Karpas-422 (cell line): ENCODE measurements around the gene CACNA2D3. TPM values are rescaled to one million over a fixed set of nuclear protein-coding genes. Genes with fewer than 3 reads are reported as not detected.

Experiments
- DNase-seq: peaks from one replicate; pipeline ENCODE4 v3.0.0-alpha.2; 2015
- H2AFZ ChIP-seq: fragments of 200-600 bp; sonication (generic); 2 replicates; pipeline ENCODE4 v1.6.1; 2014; ENCODE audit warnings: antibody characterized with exemption, low read length, mixed read lengths
- H3K27ac ChIP-seq: fragments of 200-600 bp; sonication (generic); 2 replicates; pipeline ENCODE4 v1.5.1; 2014; ENCODE audit warnings: mild to moderate bottlenecking, low read length, moderate library complexity
- H3K27me3 ChIP-seq: fragments of 200-600 bp; sonication (generic); 2 replicates; pipeline ENCODE4 v1.6.1; 2014; ENCODE audit warnings: low read length, mixed read lengths
- H3K36me3 ChIP-seq: fragments of 200-600 bp; sonication (generic); 2 replicates; pipeline ENCODE4 v1.6.1; 2014; ENCODE audit warnings: low read length, mixed read lengths; ENCODE audit not compliant: insufficient read depth
- H3K4me1 ChIP-seq: fragments of 200-600 bp; sonication (generic); 2 replicates; pipeline ENCODE4 v1.6.1; 2014; ENCODE audit warnings: mild to moderate bottlenecking, low read length, mixed read lengths
- H3K4me2 ChIP-seq: fragments of 200-600 bp; sonication (generic); 2 replicates; pipeline ENCODE4 v1.6.1; 2014; ENCODE audit warnings: low read length, low read depth, mild to moderate bottlenecking; ENCODE audit not compliant: poor library complexity, severe bottlenecking
- H3K4me3 ChIP-seq: fragments of 200-600 bp; sonication (generic); 2 replicates; pipeline ENCODE4 v1.5.1; 2014; ENCODE audit warnings: mild to moderate bottlenecking, antibody characterized with exemption, low read length, mixed read lengths
- H3K79me2 ChIP-seq: fragments of 200-600 bp; sonication (generic); 2 replicates; pipeline ENCODE4 v1.6.1; 2014; ENCODE audit warnings: mild to moderate bottlenecking, low read length, mixed read lengths
- H3K9ac ChIP-seq: fragments of 200-600 bp; sonication (generic); 2 replicates; pipeline ENCODE4 v1.6.0; 2014; ENCODE audit warnings: low read length
- H3K9me2 ChIP-seq: fragments of 200-600 bp; sonication (generic), shearing (Covaris generic); replicated peaks from 2 replicates; pipeline ENCODE4 v1.6.0; 2014; ENCODE audit warnings: mild to moderate bottlenecking, low read length, moderate library complexity; ENCODE audit not compliant: insufficient read depth
- H3K9me3 ChIP-seq: fragments of 300-700, 200-600 bp; sonication (generic); 2 replicates; pipeline ENCODE4 v1.6.1; 2014; ENCODE audit warnings: low read length, mixed read lengths
- H4K20me1 ChIP-seq: fragments of 200-600 bp; sonication (generic); 2 replicates; pipeline ENCODE4 v1.6.1; 2014; ENCODE audit warnings: mild to moderate bottlenecking, antibody characterized with exemption, low read length, low read depth; ENCODE audit not compliant: insufficient read depth
- total RNA-seq: library from RNA; depleted of rRNA; stranded (reverse); fragments of >200 nt; shearing (Covaris generic); gene quantifications from 2 replicates; pipeline ENCODE4 v1.2.3, GENCODE V29; 2014; ENCODE audit warnings: low replicate concordance

CACNA2D3 gene
- total RNA-seq, 1 experiment from 2014 or later, result not detected

- H3K9ac ChIP-seq, result no peak overlapping the region
- no peaks in the 10 kb centered on the region for H3K27me3 ChIP-seq
- no peak overlapping the region for H3K4me3 ChIP-seq
- no peak overlapping the region for H2AFZ ChIP-seq
- H3K36me3 ChIP-seq, result no peaks in the 10 kb centered on the region
- DNase-seq, result no peak
- no peaks in the 10 kb centered on the region for H4K20me1 ChIP-seq
- no peak overlapping the region for H3K27ac ChIP-seq
- no peaks in the 10 kb centered on the region for H3K4me1 ChIP-seq
- no peaks in the 10 kb centered on the region for H3K79me2 ChIP-seq
- no peaks in the 10 kb centered on the region for H3K9me2 ChIP-seq
- H3K9me3 ChIP-seq, result no peaks in the 10 kb centered on the region
- no peak overlapping the region for H3K4me2 ChIP-seq
Observed at GRCh38 chr3:54818942-54819341, 696.6 kb downstream of the CACNA2D3 start.

GRCh38 chr3:54819946-54820345 lies 697.6 kb downstream of the CACNA2D3 start:
- Histone ChIP-seq H3K36me3 (no peaks in the 10 kb centered on the region), H4K20me1 (no peaks in the 10 kb centered on the region), H3K9me3 (no peaks in the 10 kb centered on the region), H3K4me3 (no peak overlapping the region), H3K4me2 (no peak overlapping the region), H3K4me1 (no peaks in the 10 kb centered on the region), H2AFZ (no peak overlapping the region), H3K27me3 (no peaks in the 10 kb centered on the region), H3K9ac (no peak overlapping the region), H3K27ac (no peak overlapping the region), H3K79me2 (no peaks in the 10 kb centered on the region), H3K9me2 (no peaks in the 10 kb centered on the region)
- no peak for DNase-seq

GRCh38 chr3:54822206-54822605 lies 699.9 kb downstream of the CACNA2D3 start:
- Histone ChIP-seq H3K79me2 (no peaks in the 10 kb centered on the region), H3K9me2 (no peaks in the 10 kb centered on the region), H3K4me1 (no peaks in the 10 kb centered on the region), H3K27me3 (no peaks in the 10 kb centered on the region), H3K4me3 (no peak overlapping the region), H3K9ac (no peak overlapping the region), H3K27ac (no peak overlapping the region), H2AFZ (no peak overlapping the region), H3K9me3 (no peaks in the 10 kb centered on the region), H3K4me2 (no peak overlapping the region), H4K20me1 (no peaks in the 10 kb centered on the region), H3K36me3 (no peaks in the 10 kb centered on the region)
- no peak for DNase-seq

- Histone ChIP-seq H3K27me3 (no peaks in the 10 kb centered on the region), H3K9ac (no peak overlapping the region), H4K20me1 (no peaks in the 10 kb centered on the region), H3K36me3 (no peaks in the 10 kb centered on the region), H3K4me3 (no peak overlapping the region), H3K79me2 (no peaks in the 10 kb centered on the region), H3K27ac (no peak overlapping the region), H3K4me1 (no peaks in the 10 kb centered on the region), H3K4me2 (no peak overlapping the region), H3K9me3 (no peaks in the 10 kb centered on the region), H3K9me2 (no peaks in the 10 kb centered on the region), H2AFZ (no peak overlapping the region)
- no peak for DNase-seq
Observed at GRCh38 chr3:54826251-54826691, 703.9 kb downstream of the CACNA2D3 start.

GRCh38 chr3:54827056-54827687 lies 704.8 kb downstream of the CACNA2D3 start:
- no peaks in the 10 kb centered on the region for H3K36me3 ChIP-seq

GRCh38 chr3:54827776-54828175 lies 705.4 kb downstream of the CACNA2D3 start:
- Histone ChIP-seq H3K27ac (no peak overlapping the region), H3K4me1 (no peaks in the 10 kb centered on the region), H3K9me3 (no peaks in the 10 kb centered on the region), H4K20me1 (no peaks in the 10 kb centered on the region), H3K4me2 (no peak overlapping the region), H3K9me2 (no peaks in the 10 kb centered on the region), H3K27me3 (no peaks in the 10 kb centered on the region), H3K9ac (no peak overlapping the region), H2AFZ (no peak overlapping the region), H3K36me3 (no peaks in the 10 kb centered on the region), H3K79me2 (no peaks in the 10 kb centered on the region), H3K4me3 (no peak overlapping the region)
- DNase-seq, result no peak

More at GRCh38 chr3:54827056-54827687, 704.8 kb downstream of the CACNA2D3 start:
- Histone ChIP-seq H3K4me3 (no peak overlapping the region), H3K79me2 (no peaks in the 10 kb centered on the region), H3K4me1 (no peaks in the 10 kb centered on the region), H3K9me2 (no peaks in the 10 kb centered on the region), H3K27ac (no peak overlapping the region), H3K9ac (no peak overlapping the region), H3K27me3 (no peaks in the 10 kb centered on the region), H4K20me1 (no peaks in the 10 kb centered on the region), H3K4me2 (no peak overlapping the region), H2AFZ (no peak overlapping the region), H3K9me3 (no peaks in the 10 kb centered on the region)
- DNase-seq, result no peak

GRCh38 chr3:54830658-54831057 lies 708.3 kb downstream of the CACNA2D3 start:
- H3K9ac ChIP-seq, result no peak overlapping the region
- no peaks in the 10 kb centered on the region for H3K36me3 ChIP-seq
- no peaks in the 10 kb centered on the region for H3K4me1 ChIP-seq
- no peaks in the 10 kb centered on the region for H3K79me2 ChIP-seq
- no peak overlapping the region for H3K27ac ChIP-seq
- H3K9me3 ChIP-seq, result no peaks in the 10 kb centered on the region
- DNase-seq, result peak; percentile 78
- H2AFZ ChIP-seq, result no peak overlapping the region
- H3K27me3 ChIP-seq, result no peaks in the 10 kb centered on the region
- H3K4me3 ChIP-seq, result no peak overlapping the region
- no peak overlapping the region for H3K4me2 ChIP-seq
- H3K9me2 ChIP-seq, result no peaks in the 10 kb centered on the region
- no peaks in the 10 kb centered on the region for H4K20me1 ChIP-seq

- no peaks in the 10 kb centered on the region for H3K4me1 ChIP-seq
Observed at GRCh38 chr3:54831112-54831511, 708.8 kb downstream of the CACNA2D3 start.

More at GRCh38 chr3:54831112-54831511, 708.8 kb downstream of the CACNA2D3 start:
- DNase-seq, result no peak
- Histone ChIP-seq H3K9me2 (no peaks in the 10 kb centered on the region), H3K9ac (no peak overlapping the region), H3K79me2 (no peaks in the 10 kb centered on the region), H3K27ac (no peak overlapping the region), H3K9me3 (no peaks in the 10 kb centered on the region), H4K20me1 (no peaks in the 10 kb centered on the region), H2AFZ (no peak overlapping the region), H3K4me2 (no peak overlapping the region), H3K27me3 (no peaks in the 10 kb centered on the region), H3K36me3 (no peaks in the 10 kb centered on the region), H3K4me3 (no peak overlapping the region)
